Measurements from ENCODE around the gene MIER2. TPM values are rescaled to one million over a fixed set of nuclear protein-coding genes. Genes with fewer than 3 reads are reported as not detected.

MIER2 gene
- total RNA-seq, 1 donor from 2014 or later: 15.0 TPM

DNA sequence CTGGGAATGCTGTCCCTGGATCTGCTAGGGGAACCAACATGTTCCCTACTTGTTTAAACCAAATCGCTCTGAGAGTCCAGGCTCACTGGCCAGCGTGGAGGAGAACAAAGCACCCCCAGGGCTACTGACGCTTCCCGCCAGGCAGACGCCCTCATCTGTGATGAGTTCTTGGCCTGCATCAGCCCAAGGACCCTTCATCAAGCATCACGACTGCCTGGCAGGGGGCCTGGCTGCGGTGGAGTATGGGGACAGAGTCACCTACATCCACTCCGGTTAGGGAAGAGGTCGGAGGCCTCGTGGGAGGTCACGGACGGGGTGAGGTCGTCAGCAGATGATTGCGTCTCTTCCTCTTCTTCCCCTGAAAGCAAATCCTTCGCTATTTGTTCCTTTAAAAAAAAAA, 17.7 kb downstream of the MIER2 start:
- ChIA-PET CTCF (no interaction called here), POLR2A (no interaction called here)
- Mint-ChIP-seq H3K9me3 (peaks cover 12% of the 10 kb centered on the region), H3K27ac (no peak overlapping the region), H3K27me3 (no peaks in the 10 kb centered on the region), H3K36me3 (ENCODE audit: low read depth) (peaks cover 54% of the 10 kb centered on the region), H3K4me1 (no peaks in the 10 kb centered on the region), H3K4me3 (no peak overlapping the region)
- no peak for TF ChIP-seq CTCF (IDR thresholded peaks at IDR 0.05)
- no peak for ATAC-seq (ENCODE audit: low read depth)
- no peak for DNase-seq
- intact Hi-C loops (cut with micrococcal nuclease): no loop called here

DNA sequence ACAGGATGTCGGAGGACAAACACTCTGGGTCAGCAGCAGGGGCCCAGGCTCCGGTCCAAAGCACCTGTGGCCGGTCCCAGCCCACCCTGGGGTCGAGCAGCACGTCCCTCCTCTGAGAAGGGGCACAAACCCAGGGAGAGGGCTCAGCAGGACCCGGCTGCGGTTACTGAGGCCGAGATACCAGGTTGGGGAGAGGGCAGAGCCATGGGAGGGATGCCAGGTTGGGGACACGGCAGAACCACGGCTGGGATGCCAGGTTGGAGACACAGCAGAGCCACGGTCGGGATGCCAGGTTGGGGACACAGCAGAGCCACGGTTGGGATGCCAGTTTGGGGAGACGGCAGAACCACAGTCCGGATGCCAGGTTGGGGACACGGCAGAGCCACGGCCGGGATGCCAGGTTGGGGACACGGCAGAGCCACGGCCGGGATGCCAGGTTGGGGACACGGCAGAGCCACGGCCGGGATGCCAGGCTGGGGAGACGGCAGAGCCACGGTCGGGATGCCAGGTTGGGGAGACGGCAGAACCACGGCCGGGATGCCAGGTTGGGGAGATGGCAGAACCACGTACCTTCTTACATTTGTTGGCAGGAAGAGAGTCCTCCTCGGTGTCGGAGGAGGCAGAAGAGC, 18.5 kb downstream of the MIER2 start:
- intact Hi-C loops (cut with micrococcal nuclease): no loop called here
- ChIA-PET CTCF (no interaction called here), POLR2A (no interaction called here)
- Mint-ChIP-seq H3K27ac (no peak overlapping the region), H3K4me1 (no peaks in the 10 kb centered on the region), H3K4me3 (no peak overlapping the region), H3K36me3 (ENCODE audit: low read depth) (peaks cover 58% of the 10 kb centered on the region), H3K27me3 (no peaks in the 10 kb centered on the region), H3K9me3 (peaks cover 12% of the 10 kb centered on the region)
- no peak for DNase-seq
- ATAC-seq (ENCODE audit: low read depth): no peak
- no peak for TF ChIP-seq CTCF (IDR thresholded peaks at IDR 0.05)

DNA sequence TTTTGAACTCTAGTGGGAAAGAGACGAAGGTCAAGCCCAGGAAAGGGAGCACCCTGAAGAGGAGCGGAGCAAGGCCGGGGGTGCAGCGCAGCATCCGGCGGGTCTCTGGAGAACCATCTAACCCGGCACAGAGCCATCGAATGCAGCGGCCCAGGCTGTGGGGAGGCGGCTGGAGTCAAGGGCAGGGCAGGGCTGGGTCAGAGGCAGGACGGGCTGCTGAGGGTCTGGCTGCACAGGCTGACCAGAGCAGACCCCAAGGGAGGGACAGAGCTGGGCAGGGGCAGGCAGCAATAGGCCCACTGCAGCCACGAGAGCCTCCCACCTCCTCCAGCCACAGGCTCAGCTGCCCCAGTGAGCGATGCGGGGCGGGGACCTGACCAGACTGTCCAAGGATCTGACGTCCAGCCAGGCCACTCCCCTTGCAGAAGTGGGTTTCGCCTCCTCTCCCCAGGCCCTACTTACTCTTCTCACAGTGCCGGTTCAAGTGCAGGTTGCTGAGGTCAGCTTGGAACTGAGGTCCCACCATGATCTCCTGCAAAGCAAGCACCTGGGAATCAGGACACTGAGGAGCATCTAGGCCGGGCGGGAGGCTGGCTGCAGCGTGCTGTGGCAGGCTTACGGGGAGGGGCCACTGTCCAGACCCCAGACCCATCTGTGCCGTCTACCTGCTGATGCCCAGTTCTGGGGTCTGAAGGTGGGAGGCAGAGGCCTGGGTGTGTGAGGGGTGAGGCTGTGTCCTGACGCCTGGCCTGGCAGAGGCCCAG, 19.2 kb downstream of the MIER2 start:
- no peak for DNase-seq
- Mint-ChIP-seq H3K4me1 (no peaks in the 10 kb centered on the region), H3K27ac (no peak overlapping the region), H3K27me3 (no peaks in the 10 kb centered on the region), H3K36me3 (ENCODE audit: low read depth) (peaks cover 58% of the 10 kb centered on the region), H3K9me3 (peaks cover 10% of the 10 kb centered on the region), H3K4me3 (no peak overlapping the region)
- no peak for ATAC-seq (ENCODE audit: low read depth)
- no peak for TF ChIP-seq CTCF (IDR thresholded peaks at IDR 0.05)
- intact Hi-C loops (cut with micrococcal nuclease): no loop called here
- ChIA-PET POLR2A (no interaction called here), CTCF (no interaction called here)

DNA sequence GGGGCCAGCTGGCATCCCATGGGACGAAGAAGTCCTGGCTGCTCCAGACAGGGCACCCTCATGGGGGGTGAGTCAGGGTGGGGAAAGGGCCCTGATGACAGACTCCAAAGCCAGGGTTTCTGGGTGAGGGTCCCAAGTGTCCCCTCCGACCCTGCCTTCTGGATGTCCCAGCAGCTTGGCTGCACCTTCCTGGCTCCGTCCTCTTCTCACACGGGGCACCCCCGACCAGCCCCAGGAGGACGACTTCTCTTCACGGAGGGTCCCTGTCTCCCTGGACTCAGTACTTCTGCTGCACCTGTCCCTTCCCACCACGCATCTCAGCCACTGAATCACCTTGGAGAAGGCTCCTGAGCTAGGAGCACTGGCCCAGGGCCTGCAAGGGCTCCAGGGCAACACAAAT, 19.9 kb downstream of the MIER2 start:
- peaks cover 58% of the 10 kb centered on the region for H3K36me3 Mint-ChIP-seq (ENCODE audit: low read depth)
- intact Hi-C loops (cut with micrococcal nuclease): no loop called here
- H3K4me1 Mint-ChIP-seq: no peaks in the 10 kb centered on the region
- no peaks in the 10 kb centered on the region for H3K27me3 Mint-ChIP-seq
- no peak overlapping the region for H3K27ac Mint-ChIP-seq
- peaks cover 10% of the 10 kb centered on the region for H3K9me3 Mint-ChIP-seq
- ChIA-PET POLR2A (no interaction called here), CTCF (no interaction called here)
- no peak for ATAC-seq (ENCODE audit: low read depth)
- DNase-seq: no peak
- H3K4me3 Mint-ChIP-seq: no peak overlapping the region
- no peak for TF ChIP-seq CTCF (IDR thresholded peaks at IDR 0.05)

- H3K4me1 Mint-ChIP-seq: no peaks in the 10 kb centered on the region
- ChIA-PET CTCF (no interaction called here), POLR2A (no interaction called here)
- intact Hi-C loops (cut with micrococcal nuclease): no loop called here
- no peaks in the 10 kb centered on the region for H3K27me3 Mint-ChIP-seq
- peaks cover 2% of the 10 kb centered on the region for H3K9me3 Mint-ChIP-seq
- H3K4me3 Mint-ChIP-seq: no peak overlapping the region
- peaks cover 51% of the 10 kb centered on the region for H3K36me3 Mint-ChIP-seq (ENCODE audit: low read depth)
- TF ChIP-seq CTCF (IDR thresholded peaks at IDR 0.05): no peak
- H3K27ac Mint-ChIP-seq: no peak overlapping the region
- no peak for DNase-seq
- ATAC-seq (ENCODE audit: low read depth): no peak
Observed at GRCh38 chr19:322616-323015, 22.0 kb downstream of the MIER2 start.

All from activated B cell treated with CpG ODN at 0.5 μM for 24 hours (primary cell).